ENCODE data around the gene KIF3C. TPM values are rescaled to one million over a fixed set of nuclear protein-coding genes. Genes with fewer than 3 reads are reported as not detected.
A peak's percentile ranks its signal among the peaks of the same experiment; 100 is the strongest.
"Not testable (repeated sequence)": the region's sequence is repeated elsewhere in the genome, so short reads cannot be mapped to it uniquely, and the experiment has no call there.

The KIF3C gene
- total RNA-seq, result 5.6 and 6.3 TPM in 2 replicates
- 4.3 and 5.4 TPM in 2 replicates for polyA plus RNA-seq

GRCh38 chr2:25982273-25982967, at the start of gene KIF3C:
KIF3C (minus strand) TSS chr2:25982497; CDS start chr2:25981917, 580 bp downstream.
- peaks cover 27% of the 10 kb centered on the region for H3K27me3 ChIP-seq
- peak; percentile 78 for DNase-seq (ENCODE audit: low read depth in 1 of 2, low spot score in 1 of 2)
- no peaks in the 10 kb centered on the region for H3K9me3 ChIP-seq (ENCODE audit: low read depth)
- TF ChIP-seq, protein P1, sequence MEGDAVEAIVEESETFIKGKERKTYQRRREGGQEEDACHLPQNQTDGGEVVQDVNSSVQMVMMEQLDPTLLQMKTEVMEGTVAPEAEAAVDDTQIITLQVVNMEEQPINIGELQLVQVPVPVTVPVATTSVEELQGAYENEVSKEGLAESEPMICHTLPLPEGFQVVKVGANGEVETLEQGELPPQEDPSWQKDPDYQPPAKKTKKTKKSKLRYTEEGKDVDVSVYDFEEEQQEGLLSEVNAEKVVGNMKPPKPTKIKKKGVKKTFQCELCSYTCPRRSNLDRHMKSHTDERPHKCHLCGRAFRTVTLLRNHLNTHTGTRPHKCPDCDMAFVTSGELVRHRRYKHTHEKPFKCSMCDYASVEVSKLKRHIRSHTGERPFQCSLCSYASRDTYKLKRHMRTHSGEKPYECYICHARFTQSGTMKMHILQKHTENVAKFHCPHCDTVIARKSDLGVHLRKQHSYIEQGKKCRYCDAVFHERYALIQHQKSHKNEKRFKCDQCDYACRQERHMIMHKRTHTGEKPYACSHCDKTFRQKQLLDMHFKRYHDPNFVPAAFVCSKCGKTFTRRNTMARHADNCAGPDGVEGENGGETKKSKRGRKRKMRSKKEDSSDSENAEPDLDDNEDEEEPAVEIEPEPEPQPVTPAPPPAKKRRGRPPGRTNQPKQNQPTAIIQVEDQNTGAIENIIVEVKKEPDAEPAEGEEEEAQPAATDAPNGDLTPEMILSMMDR (IDR thresholded peaks at IDR 0.05; ENCODE audit: low read depth, low read length), result no peak
- H3K36me3 ChIP-seq, result no peaks in the 10 kb centered on the region
- H3K27ac ChIP-seq, result no peak within 1 kb of the TSS
- no peaks in the 10 kb centered on the region for H3K4me1 ChIP-seq (ENCODE audit: low read depth)
- peak within 1 kb of the TSS; percentile 60 for H3K4me3 ChIP-seq

- H3K9me3 ChIP-seq (ENCODE audit: low read depth); H3K27ac ChIP-seq; H3K4me3 ChIP-seq; DNase-seq (ENCODE audit: low read depth in 1 of 2, low spot score in 1 of 2); H3K4me1 ChIP-seq (ENCODE audit: low read depth); H3K36me3 ChIP-seq: not testable (repeated sequence)
- peaks cover 55% of the 10 kb centered on the region for H3K27me3 ChIP-seq
Measured at GRCh38 chr2:26028083-26028482, 45.8 kb upstream of the KIF3C start.

- Histone ChIP-seq H3K36me3 (no peaks in the 10 kb centered on the region), H3K4me3 (no peak overlapping the region), H3K4me1 (ENCODE audit: low read depth) (no peaks in the 10 kb centered on the region), H3K27ac (no peak overlapping the region), H3K9me3 (ENCODE audit: low read depth) (no peaks in the 10 kb centered on the region), H3K27me3 (peaks cover 76% of the 10 kb centered on the region)
- no peak for DNase-seq (ENCODE audit: low read depth in 1 of 2, low spot score in 1 of 2)
- TF ChIP-seq, protein P1 (IDR thresholded peaks at IDR 0.05; ENCODE audit: low read depth, low read length), result no peak
Measured at GRCh38 chr2:26025509-26025908, 43.2 kb upstream of the KIF3C start.

DNA sequence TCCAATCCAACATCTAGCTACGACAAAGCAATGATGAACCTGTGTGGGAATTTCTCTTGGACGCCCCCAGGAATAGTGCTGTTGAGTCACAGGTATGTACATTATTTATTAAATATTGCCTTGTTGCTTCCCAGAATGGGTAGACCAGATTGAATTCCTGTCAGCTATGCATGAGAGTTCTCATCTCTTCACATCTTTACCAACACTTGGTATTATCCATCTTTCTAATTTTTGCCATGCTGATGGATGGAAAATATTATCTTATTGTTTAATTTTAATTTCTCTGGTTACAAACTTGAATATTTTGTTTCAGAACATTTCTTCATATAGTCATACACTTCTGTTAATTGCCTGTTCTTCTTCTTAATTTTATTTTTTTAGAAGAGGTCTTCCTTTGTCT, 42.0 kb upstream of the KIF3C start:
- no peak overlapping the region for H3K27ac ChIP-seq
- no peaks in the 10 kb centered on the region for H3K4me1 ChIP-seq (ENCODE audit: low read depth)
- no peaks in the 10 kb centered on the region for H3K9me3 ChIP-seq (ENCODE audit: low read depth)
- H3K4me3 ChIP-seq, result no peak overlapping the region
- TF ChIP-seq, protein P1 (IDR thresholded peaks at IDR 0.05; ENCODE audit: low read depth, low read length), result no peak
- no peak for DNase-seq (ENCODE audit: low read depth in 1 of 2, low spot score in 1 of 2)
- no peaks in the 10 kb centered on the region for H3K36me3 ChIP-seq
- peaks cover 81% of the 10 kb centered on the region for H3K27me3 ChIP-seq

DNA sequence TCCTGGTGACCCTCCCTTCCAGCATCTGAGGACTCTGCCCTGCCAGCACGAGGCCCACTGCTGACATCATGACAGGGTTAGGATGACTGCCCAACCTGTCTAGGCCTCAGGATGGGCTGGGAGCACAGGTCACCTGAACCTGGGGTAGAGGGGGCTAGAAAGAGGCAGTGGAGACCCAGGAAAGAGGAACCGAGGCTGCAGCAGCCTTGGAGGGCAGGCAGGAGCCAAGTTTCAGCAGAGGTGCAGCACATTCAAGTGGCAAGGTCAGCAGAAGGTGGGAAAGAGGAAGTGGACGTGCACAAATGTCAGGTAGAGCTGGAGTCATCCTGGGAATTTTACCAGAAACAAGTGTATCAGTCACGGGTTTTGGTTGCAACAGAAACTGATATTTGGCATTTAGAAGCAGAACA, 37.9 kb upstream of the KIF3C start:
- H3K27me3 ChIP-seq, result peaks cover 96% of the 10 kb centered on the region
- TF ChIP-seq, protein P1 (IDR thresholded peaks at IDR 0.05; ENCODE audit: low read depth, low read length), result no peak
- no peak for DNase-seq (ENCODE audit: low read depth in 1 of 2, low spot score in 1 of 2)
- no peak overlapping the region for H3K27ac ChIP-seq
- H3K36me3 ChIP-seq, result no peaks in the 10 kb centered on the region
- no peaks in the 10 kb centered on the region for H3K9me3 ChIP-seq (ENCODE audit: low read depth)
- no peak overlapping the region for H3K4me3 ChIP-seq
- no peaks in the 10 kb centered on the region for H3K4me1 ChIP-seq (ENCODE audit: low read depth)

DNA sequence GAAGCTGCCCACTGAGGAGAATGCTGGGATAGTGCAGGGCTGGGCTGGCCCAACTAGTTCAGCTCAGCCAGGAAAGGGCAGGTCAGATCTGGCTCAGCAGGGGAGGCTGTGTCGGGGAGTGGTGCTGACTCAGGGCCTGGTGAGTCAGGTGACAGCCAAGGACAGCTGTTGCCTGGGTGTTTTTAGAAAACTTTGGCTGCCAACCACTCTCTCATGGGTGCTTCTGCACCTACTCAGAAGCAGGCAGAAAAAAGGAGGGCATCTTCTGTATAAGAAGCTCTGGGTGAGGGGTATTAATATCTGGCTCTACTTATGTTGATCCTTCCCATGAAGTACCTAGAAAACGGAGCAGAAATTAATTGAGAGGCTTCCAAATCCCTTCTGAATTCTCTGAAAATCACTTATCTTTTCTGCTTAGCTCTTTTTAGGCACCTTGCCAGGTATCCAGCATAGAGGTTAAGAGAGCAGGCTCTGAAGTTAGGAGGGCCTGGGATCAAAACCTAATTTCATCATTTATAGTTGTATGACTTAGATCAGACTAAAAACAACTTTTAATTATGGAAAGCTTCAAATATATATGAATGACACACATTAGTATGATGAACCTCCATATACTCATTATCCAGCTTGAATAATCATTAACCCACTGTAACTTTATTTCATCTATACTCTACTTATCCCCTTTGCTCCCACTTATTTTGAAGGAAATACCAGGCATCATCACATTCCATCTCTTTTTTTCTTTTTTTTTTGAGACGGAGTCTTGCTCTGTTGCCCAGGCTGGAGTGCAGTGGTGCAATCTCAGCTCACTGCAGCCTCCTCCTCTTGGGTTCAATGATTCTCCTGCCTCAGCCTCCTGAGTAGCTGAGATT, 36.1 kb upstream of the KIF3C start:
- H3K4me3 ChIP-seq, result no peak overlapping the region
- peak; percentile 24 to 87 for DNase-seq (ENCODE audit: low read depth in 1 of 2, low spot score in 1 of 2)
- TF ChIP-seq, protein P1 (IDR thresholded peaks at IDR 0.05; ENCODE audit: low read depth, low read length), result no peak
- H3K27ac ChIP-seq, result no peak overlapping the region
- H3K36me3 ChIP-seq, result no peaks in the 10 kb centered on the region
- H3K4me1 ChIP-seq (ENCODE audit: low read depth), result no peaks in the 10 kb centered on the region
- H3K9me3 ChIP-seq (ENCODE audit: low read depth), result no peaks in the 10 kb centered on the region
- peaks cover 96% of the 10 kb centered on the region for H3K27me3 ChIP-seq
